ENCODE data around the gene KLC4. TPM values are rescaled to one million over a fixed set of nuclear protein-coding genes. Genes with fewer than 3 reads are reported as not detected.

KLC4 gene
- total RNA-seq, 1 experiment from 2014 or later, result 17.5 TPM

DNA sequence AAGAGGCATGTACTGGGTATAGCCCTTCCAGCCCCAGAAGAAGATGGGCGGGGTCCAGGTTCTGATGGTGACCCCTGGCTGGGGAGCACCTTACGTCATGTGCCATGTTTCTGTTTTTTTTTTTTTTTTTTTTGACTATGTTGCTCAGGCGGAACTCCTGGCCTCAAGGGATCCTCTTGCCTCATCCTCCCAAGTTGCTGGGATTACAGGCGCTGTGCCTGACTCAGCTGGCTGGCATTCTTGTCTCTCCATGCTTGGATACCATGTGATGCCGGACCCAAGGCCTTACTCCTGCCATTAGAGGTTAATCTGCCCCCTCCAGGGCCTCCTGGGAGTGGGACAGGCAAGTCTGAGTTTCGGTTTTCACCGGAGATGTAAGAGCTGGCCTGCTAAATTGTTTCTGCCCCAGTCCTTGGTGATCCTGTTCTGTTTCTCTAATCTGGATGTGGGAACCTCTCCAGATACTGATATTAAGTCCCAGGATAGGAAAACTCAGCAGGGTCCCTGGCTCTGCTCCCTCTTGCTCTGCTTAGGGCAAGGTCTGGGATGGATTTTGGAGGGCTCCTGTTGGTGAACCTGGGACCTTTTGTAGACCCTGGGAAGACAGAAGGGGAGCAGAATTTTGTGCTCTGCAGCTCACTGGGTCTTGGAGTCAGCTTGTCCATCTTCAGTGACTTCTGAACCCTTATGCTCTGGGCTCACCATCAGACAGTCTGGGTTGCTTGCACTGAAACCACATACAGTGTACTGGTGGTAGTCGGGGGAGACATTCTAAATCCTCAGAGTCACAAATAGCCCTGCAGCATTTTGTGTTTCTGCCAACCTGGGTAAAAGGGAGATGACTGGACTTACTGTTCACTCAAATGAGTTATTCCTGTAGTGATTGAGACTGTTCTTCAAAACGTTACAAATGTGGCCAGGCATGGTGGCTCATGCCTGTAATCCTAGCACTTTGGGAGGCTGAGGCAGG lies 61.8 kb downstream of the KLC4 start:
- H3K36me3 ChIP-seq (ENCODE audit: low read depth, low read length), result no peaks in the 10 kb centered on the region
- no peaks in the 10 kb centered on the region for H4K20me1 ChIP-seq (ENCODE audit: low read length)
- no peaks in the 10 kb centered on the region for H3K9me3 ChIP-seq (ENCODE audit: low read length)
- H3K4me3 ChIP-seq (ENCODE audit: low read length), result no peak overlapping the region
- no peak overlapping the region for H2AFZ ChIP-seq (ENCODE audit: low read length)
- peak overlapping the region; percentile 16 for H3K4me2 ChIP-seq (ENCODE audit: low read length)
- intact Hi-C loops (cut with micrococcal nuclease), result no loop called here
- ATAC-seq, result peak; percentile 62
- peak overlapping the region; percentile 38 for H3K27ac ChIP-seq (ENCODE audit: low read length)
- H3K27me3 ChIP-seq (ENCODE audit: low read length), result no peaks in the 10 kb centered on the region
- CTCF ChIA-PET, result no interaction called here
- peaks cover 3% of the 10 kb centered on the region; the same call in 1 of the 2 replicates for H3K79me2 ChIP-seq (ENCODE audit: low read length)
- no peak for TF ChIP-seq EZH2phosphoT487 (IDR thresholded peaks at IDR 0.05; ENCODE audit: borderline replicate concordance, low read length)
- TF ChIP-seq CTCF (conservative IDR thresholded peaks at IDR 0.05; ENCODE audit: low read depth, low read length), result no peak
- no peak for TF ChIP-seq EZH2 (IDR thresholded peaks at IDR 0.05; ENCODE audit: low read length, unreplicated experiment)
- BruUV-seq (replicated peaks), result no TSS peak
- peaks cover 16% of the 10 kb centered on the region for H3K4me1 ChIP-seq (ENCODE audit: insufficient read depth, low read length)
- no peaks in the 10 kb centered on the region for H3K9me2 ChIP-seq (replicated peaks; ENCODE audit: low read length)
- H3F3A ChIP-seq (ENCODE audit: low read length, unreplicated experiment), result no peaks in the 10 kb centered on the region
- peak; percentile 86 for DNase-seq
- no peak overlapping the region for H3K9ac ChIP-seq (ENCODE audit: low read length)
- POLR2A ChIA-PET (ENCODE audit: unreplicated experiment), result no interaction called here

DNA sequence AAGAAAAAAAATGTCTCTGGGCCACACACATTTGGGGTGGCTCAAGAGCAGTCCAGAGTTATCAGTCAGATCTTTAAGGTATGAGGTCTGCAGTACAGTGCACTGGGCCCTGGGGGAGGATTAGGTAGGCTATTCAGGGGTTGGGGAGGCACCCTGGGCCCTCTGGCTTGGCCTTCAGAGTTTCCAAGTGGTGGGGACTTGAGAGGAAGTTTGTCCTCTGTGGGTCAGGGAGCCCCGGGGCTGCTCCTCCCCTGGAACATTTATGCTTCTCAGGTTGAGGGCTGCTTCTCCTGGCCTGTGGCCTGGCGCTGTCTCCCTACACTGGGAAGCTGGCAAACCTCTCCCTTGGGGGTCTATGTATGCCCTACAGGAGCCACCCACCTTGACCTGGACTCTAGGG lies 62.7 kb downstream of the KLC4 start:
- no peak for TF ChIP-seq EZH2phosphoT487 (IDR thresholded peaks at IDR 0.05; ENCODE audit: borderline replicate concordance, low read length)
- TF ChIP-seq CTCF (conservative IDR thresholded peaks at IDR 0.05; ENCODE audit: low read depth, low read length), result no peak
- TF ChIP-seq EZH2 (IDR thresholded peaks at IDR 0.05; ENCODE audit: low read length, unreplicated experiment), result no peak
- Histone ChIP-seq H3K4me1 (ENCODE audit: insufficient read depth, low read length) (peaks cover 16% of the 10 kb centered on the region), H2AFZ (ENCODE audit: low read length) (no peak overlapping the region), H3K4me2 (ENCODE audit: low read length) (no peak overlapping the region), H3K4me3 (ENCODE audit: low read length) (no peak overlapping the region), H3F3A (ENCODE audit: low read length, unreplicated experiment) (no peaks in the 10 kb centered on the region), H3K9me2 (replicated peaks; ENCODE audit: low read length) (no peaks in the 10 kb centered on the region), H3K9me3 (ENCODE audit: low read length) (no peaks in the 10 kb centered on the region), H3K27ac (ENCODE audit: low read length) (no peak overlapping the region), H3K27me3 (ENCODE audit: low read length) (no peaks in the 10 kb centered on the region), H3K9ac (ENCODE audit: low read length) (no peak overlapping the region), H4K20me1 (ENCODE audit: low read length) (no peaks in the 10 kb centered on the region), H3K36me3 (ENCODE audit: low read depth, low read length) (no peaks in the 10 kb centered on the region), H3K79me2 (ENCODE audit: low read length) (no peaks in the 10 kb centered on the region)
- no TSS peak for BruUV-seq (replicated peaks)
- ChIA-PET POLR2A (ENCODE audit: unreplicated experiment) (no interaction called here), CTCF (no interaction called here)
- intact Hi-C loops (cut with micrococcal nuclease), result no loop called here
- DNase-seq (no peak), ATAC-seq (no peak)

All from PC-3 (cell line).